IMR-90 (cell line): ENCODE data around the gene CFAP91. TPM values are rescaled to one million over a fixed set of nuclear protein-coding genes. Genes with fewer than 3 reads are reported as not detected.

Experiments used
- ATAC-seq: fragments of 200-7000 bp; cut with Tn5 transposase; 2 replicates; pipeline ENCODE4 v1.9.1; 2020; ENCODE audit warnings: low read depth, mild to moderate bottlenecking, moderate library complexity
- BruUV-seq: library from RNA; stranded (reverse); fragments of 400-500 nt; replicated peaks from 2 replicates; lab custom pipeline; 2021; lab: Mats Ljungman, UMichigan
- CTCF ChIA-PET: fragments of 300-600 bp; formaldehyde crosslinking; extraction: SDS; loops from one replicate; lab custom pipeline; 2021; ENCODE audit warnings: antibody characterized with exemption; lab: Yijun Ruan, JAX
- POLR2A ChIA-PET: fragments of 300-600 bp; sonication (Branson Sonifier 250); formaldehyde crosslinking; loops from one replicate; lab custom pipeline; 2022; ENCODE audit warnings: antibody characterized with exemption; ENCODE audit not compliant: unreplicated experiment; lab: Charles Lee
- DNase-seq: peaks from one replicate; pipeline ENCODE4 v3.0.0; 2013
- H2AFZ ChIP-seq: replicated peaks from 2 replicates; pipeline ENCODE3; 2013; ENCODE audit warnings: low read length, mild to moderate bottlenecking; ENCODE audit not compliant: poor library complexity
- H2AK5ac ChIP-seq: 2 replicates; pipeline ENCODE4 v1.6.1; 2013; ENCODE audit warnings: low read depth, low read length, inconsistent platforms
- H2AK9ac ChIP-seq: replicated peaks from 2 replicates; pipeline ENCODE3; 2013; ENCODE audit warnings: mild to moderate bottlenecking, low read depth, low read length, moderate library complexity; ENCODE audit not compliant: poor library complexity
- H2BK120ac ChIP-seq: 2 replicates; pipeline ENCODE4 v1.6.1; 2013; ENCODE audit warnings: low read depth, low read length, inconsistent platforms
- H2BK15ac ChIP-seq: 3 replicates; pipeline ENCODE4 v1.6.1; 2013; ENCODE audit warnings: low read depth, low read length, inconsistent platforms
- H2BK20ac ChIP-seq: 2 replicates; pipeline ENCODE4 v1.6.1; 2013; ENCODE audit warnings: low read depth, mild to moderate bottlenecking, inconsistent platforms, low read length, moderate library complexity
- H2BK5ac ChIP-seq: 2 replicates; pipeline ENCODE4 v1.6.1; 2013; ENCODE audit warnings: mild to moderate bottlenecking, low read depth, low read length, inconsistent platforms; ENCODE audit not compliant: poor library complexity, severe bottlenecking
- H3K14ac ChIP-seq: replicated peaks from 2 replicates; pipeline ENCODE4 v1.6.1; 2013; ENCODE audit warnings: low read depth, low read length, inconsistent platforms
- H3K18ac ChIP-seq: 2 replicates; pipeline ENCODE4 v1.6.1; 2013; ENCODE audit warnings: low read depth, low read length, control low read depth
- H3K23ac ChIP-seq: 2 replicates; pipeline ENCODE4 v1.6.1; 2013; ENCODE audit warnings: low read depth, low read length, inconsistent platforms
- H3K27ac ChIP-seq: 2 replicates; pipeline ENCODE4 v1.5.1; 2013; ENCODE audit warnings: mild to moderate bottlenecking, control low read depth, low read length; ENCODE audit not compliant: insufficient read depth
- H3K27me3 ChIP-seq: 2 replicates; pipeline ENCODE4 v1.6.1; 2013; ENCODE audit warnings: low read length; ENCODE audit not compliant: control insufficient read depth, insufficient read depth
- H3K36me3 ChIP-seq: 2 replicates; pipeline ENCODE4 v1.6.1; 2013; ENCODE audit warnings: low read length, mixed read lengths; ENCODE audit not compliant: control insufficient read depth, insufficient read depth
- H3K4ac ChIP-seq: 2 replicates; pipeline ENCODE4 v1.6.1; 2013; ENCODE audit warnings: low read depth, low read length, inconsistent platforms
- H3K4me1 ChIP-seq: 2 replicates; pipeline ENCODE4 v1.6.1; 2013; ENCODE audit warnings: low read length, mixed read lengths; ENCODE audit not compliant: control insufficient read depth, insufficient read depth
- H3K4me2 ChIP-seq: 2 replicates; pipeline ENCODE4 v1.6.1; 2013; ENCODE audit warnings: low read depth, mild to moderate bottlenecking, control low read depth, low read length, moderate library complexity
- H3K4me3 ChIP-seq: 2 replicates; pipeline ENCODE4 v1.5.1; 2013; ENCODE audit warnings: low read depth, mild to moderate bottlenecking, control low read depth, low read length, moderate library complexity; ENCODE audit not compliant: insufficient read depth
- H3K56ac ChIP-seq: 2 replicates; pipeline ENCODE4 v1.6.1; 2013; ENCODE audit warnings: low read length, inconsistent platforms; ENCODE audit not compliant: insufficient read depth; ENCODE audit errors: extremely low read depth
- H3K79me1 ChIP-seq, 2 experiments: 2 replicates each; pipeline ENCODE4 v1.6.1; 2013; ENCODE audit warnings: low read length in 2 of 2, inconsistent platforms in 1 of 2, low read depth in 1 of 2
- H3K9ac ChIP-seq: 2 replicates; pipeline ENCODE4 v1.6.1; 2013; ENCODE audit warnings: low read depth, low read length, control low read depth
- H3K9me1 ChIP-seq: 2 replicates; pipeline ENCODE4 v1.6.1; 2013; ENCODE audit warnings: low read length, inconsistent platforms; ENCODE audit not compliant: insufficient read depth
- H3K9me3 ChIP-seq: 2 replicates; pipeline ENCODE4 v1.6.1; 2013; ENCODE audit warnings: low read length; ENCODE audit not compliant: control insufficient read depth, insufficient read depth
- H4K20me1 ChIP-seq: 2 replicates; pipeline ENCODE4 v1.6.1; 2013; ENCODE audit warnings: low read length, inconsistent platforms; ENCODE audit not compliant: insufficient read depth
- H4K5ac ChIP-seq: 2 replicates; pipeline ENCODE4 v1.6.1; 2013; ENCODE audit warnings: mild to moderate bottlenecking, low read depth, low read length, control low read depth
- H4K8ac ChIP-seq, 2 experiments: 2 replicates each; pipeline ENCODE4 v1.6.1; 2013; ENCODE audit warnings: low read depth in 2 of 2, low read length in 2 of 2, control low read depth in 1 of 2, inconsistent platforms in 1 of 2
- H4K91ac ChIP-seq: 2 replicates; pipeline ENCODE4 v1.6.1; 2013; ENCODE audit warnings: low read depth, low read length, inconsistent platforms; ENCODE audit not compliant: insufficient read depth
- BHLHE40 ChIP-seq: fragments of 150-350 bp; IDR thresholded peaks from 2 replicates; pipeline ENCODE4 v1.6.1; 2016; ENCODE audit warnings: mild to moderate bottlenecking, low read depth, low read length
- CEBPB ChIP-seq: IDR thresholded peaks from 2 replicates; pipeline ENCODE4 v1.6.1; 2012; ENCODE audit warnings: low read depth, low read length, improper control_type of control experiment
- CHD1 ChIP-seq: IDR thresholded peaks from 2 replicates; pipeline ENCODE4 v1.6.1; 2012; ENCODE audit warnings: low read depth, low read length, improper control_type of control experiment
- CTCF ChIP-seq: conservative IDR thresholded peaks from 2 replicates; pipeline ENCODE4 v1.5.1; 2012; ENCODE audit warnings: mild to moderate bottlenecking, low read depth, low read length, improper control_type of control experiment
- ELK1 ChIP-seq: fragments of 150-350 bp; IDR thresholded peaks from 2 replicates; pipeline ENCODE4 v1.6.1; 2016; ENCODE audit warnings: low read depth, mild to moderate bottlenecking, low read length, moderate library complexity, borderline replicate concordance
- FOS ChIP-seq: fragments of 150-350 bp; IDR thresholded peaks from 2 replicates; pipeline ENCODE4 v1.6.1; 2016; ENCODE audit warnings: low read depth, low read length
- MAFK ChIP-seq: IDR thresholded peaks from 2 replicates; pipeline ENCODE4 v1.6.1; 2012; ENCODE audit warnings: low read depth, low read length, improper control_type of control experiment
- MAZ ChIP-seq: IDR thresholded peaks from 2 replicates; pipeline ENCODE4 v1.6.1; 2012; ENCODE audit warnings: low read depth, mild to moderate bottlenecking, low read length, improper control_type of control experiment, moderate library complexity, borderline replicate concordance
- MXI1 ChIP-seq: IDR thresholded peaks from 2 replicates; pipeline ENCODE4 v1.6.1; 2012; ENCODE audit warnings: low read depth, mild to moderate bottlenecking, low read length, moderate library complexity, borderline replicate concordance
- NFE2L2 ChIP-seq: fragments of 150-350 bp; IDR thresholded peaks from 2 replicates; pipeline ENCODE4 v1.6.1; 2016; ENCODE audit warnings: low read depth, mild to moderate bottlenecking, low read length
- POLR2A ChIP-seq: IDR thresholded peaks from 2 replicates; pipeline ENCODE4 v1.6.1; 2012; ENCODE audit warnings: mild to moderate bottlenecking, low read depth, low read length
- RAD21 ChIP-seq: IDR thresholded peaks from 2 replicates; pipeline ENCODE4 v1.6.1; 2012; ENCODE audit warnings: low read length, improper control_type of control experiment
- RCOR1 ChIP-seq: IDR thresholded peaks from 2 replicates; pipeline ENCODE4 v1.6.1; 2012; ENCODE audit warnings: mild to moderate bottlenecking, low read length, improper control_type of control experiment; ENCODE audit not compliant: insufficient replicate concordance
- RFX5 ChIP-seq: IDR thresholded peaks from 2 replicates; pipeline ENCODE4 v1.8.0; 2012; ENCODE audit warnings: low read depth, mild to moderate bottlenecking, low read length, moderate library complexity
- SMC3 ChIP-seq: fragments of 150-350 bp; IDR thresholded peaks from 2 replicates; pipeline ENCODE4 v1.6.1; 2016; ENCODE audit warnings: low read depth, mild to moderate bottlenecking, antibody characterized with exemption, low read length, moderate library complexity
- USF2 ChIP-seq: fragments of 150-350 bp; IDR thresholded peaks from 2 replicates; pipeline ENCODE4 v1.6.1; 2017; ENCODE audit warnings: mild to moderate bottlenecking, antibody characterized with exemption, low read length, low read depth
- WGBS, 2 experiments: methylation state at CpG; one replicate each; pipeline versions ENCODE4 v1.1.5 to v1.1.7; 2013; ENCODE audit warnings: missing lambda C conversion rate in 2 of 2; ENCODE audit not compliant: insufficient read length in 1 of 2; ENCODE audit errors: extremely low coverage in 2 of 2; 5-methylcytosine and 5-hydroxymethylcytosine counted together
- dilution Hi-C: fragments of 300-500 bp; cut with HindIII; formaldehyde crosslinking; loops from one replicate; pipeline ENCODE4 v1.14.3; 2018; ENCODE audit warnings: low sequenced_read_pairs; ENCODE audit not compliant: unreplicated experiment
- in situ Hi-C: fragments of 300-500 bp; cut with MboI; formaldehyde crosslinking; loops from 3 replicates; pipeline ENCODE4 v1.14.3; 2019; ENCODE audit warnings: low sequenced_read_pairs, inconsistent platforms, mixed read lengths
- intact Hi-C: fragments of 100-400 bp; cut with micrococcal nuclease; formaldehyde crosslinking; loops from 2 replicates; pipeline ENCODE4 v1.10.0; 2022
- polyA plus RNA-seq, 3 experiments: library from polyadenylated mRNA; depleted of rRNA; stranded (reverse); fragments of >200 nt; gene quantifications; 2 replicates each; pipeline ENCODE4 v1.2.3, GENCODE V29; 2012; ENCODE audit warnings: low replicate concordance in 1 of 3
- total RNA-seq: library from RNA; depleted of rRNA; stranded (reverse); fragments of >200 nt; gene quantifications from 2 replicates; pipeline ENCODE4 v1.2.3, GENCODE V29; 2012

The CFAP91 gene
- total and polyA plus RNA-seq, 2 of the 4 experiments (the other 2 are of a cell fraction), result not detected

- BruUV-seq, result no TSS peak
Measured at GRCh38 chr3:119747357-119747756, 44.5 kb downstream of the CFAP91 start.

More at GRCh38 chr3:119747357-119747756, 44.5 kb downstream of the CFAP91 start:
- H2AK9ac ChIP-seq, result no peak overlapping the region
- H4K5ac ChIP-seq, result no peak overlapping the region
- H3K14ac ChIP-seq, result no peak overlapping the region
- no peak overlapping the region for H3K56ac ChIP-seq
- no peak overlapping the region for H2BK15ac ChIP-seq
- H2BK5ac ChIP-seq, result no peak overlapping the region
- H3K4me3 ChIP-seq, result no peak overlapping the region
- H3K4me2 ChIP-seq, result no peak overlapping the region
- no peak overlapping the region for H2AFZ ChIP-seq
- H4K8ac ChIP-seq, result no peak overlapping the region
- H4K20me1 ChIP-seq, result no peaks in the 10 kb centered on the region
- H4K91ac ChIP-seq, result no peak overlapping the region
- H2BK120ac ChIP-seq, result no peak overlapping the region
- WGBS, 2 experiments, result no CpG with 5 or more reads among the region's 4 CpGs
- H3K36me3 ChIP-seq, result no peaks in the 10 kb centered on the region
- TF ChIP-seq RAD21 (no peak), SMC3 (no peak), POLR2A (no peak), NFE2L2 (no peak), CTCF (no peak), CHD1 (no peak), BHLHE40 (no peak), MAZ (no peak), RCOR1 (no peak), MXI1 (no peak), FOS (no peak), RFX5 (no peak), MAFK (no peak), USF2 (no peak), ELK1 (no peak), CEBPB (no peak)
- no peak overlapping the region for H2AK5ac ChIP-seq
- H3K18ac ChIP-seq, result no peak overlapping the region
- no peaks in the 10 kb centered on the region for H3K9me3 ChIP-seq
- no peak overlapping the region for H2BK20ac ChIP-seq
- in situ Hi-C loops (no loop called here), dilution Hi-C loops (no loop called here), intact Hi-C loops (no loop called here)
- no peaks in the 10 kb centered on the region for H3K9me1 ChIP-seq
- H3K27ac ChIP-seq, result no peak overlapping the region
- no peaks in the 10 kb centered on the region for H3K4me1 ChIP-seq
- ATAC-seq, result no peak
- peaks cover 6% of the 10 kb centered on the region; the same call in 1 of the 2 replicates for H3K27me3 ChIP-seq
- no peak overlapping the region for H3K23ac ChIP-seq
- H3K4ac ChIP-seq, result no peak overlapping the region
- POLR2A ChIA-PET, result no interaction called here
- no peak for DNase-seq
- H3K79me1 ChIP-seq, result no peaks in the 10 kb centered on the region
- H3K9ac ChIP-seq, result no peak overlapping the region
- CTCF ChIA-PET, result no interaction called here
